Hematopoietic multipotent progenitor cell treated with erythropoietin and hydrocortisone succinate and interleukin-3 and kit ligand, for 8 days (in vitro differentiated cells): Measurements from ENCODE around the gene POTEH.
"Not testable (repeated sequence)": the region's sequence is repeated elsewhere in the genome, so short reads cannot be mapped to it uniquely, and the experiment has no call there.

Experiments
- DNase-seq: peaks from one replicate; pipeline ENCODE4 v3.0.0-alpha.2; 2015

Gene POTEH

DNA sequence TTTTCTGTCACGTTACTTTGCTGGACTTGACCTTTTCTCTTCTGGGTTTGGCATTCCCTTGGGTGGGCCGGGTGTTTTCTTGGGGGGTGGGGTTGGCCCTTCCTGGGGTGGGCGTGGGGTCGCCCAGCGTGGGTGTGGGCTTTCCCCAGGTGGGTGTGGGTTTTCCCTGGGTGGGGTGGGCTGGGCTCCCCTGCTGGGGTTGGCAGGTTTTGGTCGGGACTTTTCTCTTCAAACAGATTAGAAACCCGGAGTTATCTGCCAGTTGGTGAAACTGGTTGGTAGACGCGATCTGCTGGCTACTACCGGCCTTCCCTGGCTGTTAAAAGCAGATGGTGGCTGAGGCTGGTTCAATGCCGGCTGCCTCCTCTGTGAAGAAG lies at the start of gene POTEH:
TSS of gene POTEH (plus strand) at position 278 of the 377 bp plus-strand sequence. CDS start at position 330, 52 bp downstream.
- DNase-seq: not testable (repeated sequence)

DNA sequence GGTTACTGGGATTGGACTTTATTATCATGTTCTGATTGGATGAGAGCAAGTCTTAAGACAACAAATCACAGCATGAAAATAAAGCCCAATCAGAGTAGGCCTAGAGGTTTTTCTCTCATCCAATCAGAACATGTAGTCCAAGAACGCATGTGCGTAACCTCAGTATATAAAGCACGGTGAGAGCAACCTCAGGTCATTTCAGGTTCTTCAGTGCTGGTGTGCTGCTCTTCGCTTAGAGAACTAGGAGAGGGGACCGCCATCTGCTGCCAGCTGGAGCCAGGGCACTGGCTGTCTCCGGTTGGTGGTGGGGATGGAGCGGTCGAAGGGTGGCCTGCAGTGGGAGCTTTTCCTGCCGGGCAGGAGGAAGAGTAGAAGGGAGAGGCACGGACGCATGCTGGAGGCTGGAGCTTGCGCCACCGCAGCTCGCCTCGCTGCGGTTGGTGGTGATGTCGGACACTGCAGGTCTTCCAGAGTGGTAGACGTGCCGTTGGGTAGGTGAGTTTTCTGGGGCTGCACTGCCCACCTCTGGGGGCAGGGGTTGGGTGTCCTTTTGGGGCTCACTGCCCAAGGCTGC lies 47.5 kb upstream of the POTEH start:
- DNase-seq: not testable (repeated sequence)

DNA sequence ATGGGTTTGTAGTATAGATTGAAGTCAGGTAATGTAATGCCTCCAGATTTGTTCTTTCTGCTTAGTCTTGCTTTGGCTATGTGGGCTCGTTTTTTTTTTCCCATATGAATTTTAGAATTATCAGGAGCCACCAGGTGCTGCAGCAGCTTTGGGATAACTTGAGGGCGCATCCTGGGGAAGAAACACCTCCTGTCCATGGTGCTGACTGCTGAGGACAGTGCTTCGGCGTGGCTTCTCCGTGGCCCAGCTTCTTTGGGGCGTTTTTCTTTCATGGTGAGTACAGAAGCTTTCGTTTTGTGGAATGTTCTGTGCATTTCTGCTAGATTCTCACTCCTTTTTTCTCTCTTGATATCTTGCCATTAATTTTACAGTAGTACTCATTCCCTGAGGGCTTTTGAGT lies 37.9 kb upstream of the POTEH start:
- DNase-seq: not testable (repeated sequence)

DNA sequence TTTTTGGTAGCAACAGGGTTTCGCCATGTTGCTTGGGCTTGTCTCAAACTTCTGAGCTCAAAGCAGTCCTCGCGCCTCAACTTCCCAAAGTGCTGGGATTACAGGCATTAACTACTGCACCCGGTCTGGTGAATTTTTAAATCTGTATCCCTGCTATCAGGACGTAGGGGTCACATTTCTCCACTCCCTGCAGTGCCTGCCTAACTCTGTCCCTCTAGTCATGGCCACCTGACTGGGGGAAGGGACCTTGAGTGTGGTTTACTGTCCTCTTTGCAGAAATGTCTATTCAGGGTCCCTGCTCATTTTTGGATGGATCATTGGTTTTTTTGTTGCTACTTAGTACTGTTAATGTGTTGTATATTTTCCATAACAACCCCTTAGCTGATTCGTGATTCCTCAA lies 37.1 kb upstream of the POTEH start:
- not testable (repeated sequence) for DNase-seq

DNA sequence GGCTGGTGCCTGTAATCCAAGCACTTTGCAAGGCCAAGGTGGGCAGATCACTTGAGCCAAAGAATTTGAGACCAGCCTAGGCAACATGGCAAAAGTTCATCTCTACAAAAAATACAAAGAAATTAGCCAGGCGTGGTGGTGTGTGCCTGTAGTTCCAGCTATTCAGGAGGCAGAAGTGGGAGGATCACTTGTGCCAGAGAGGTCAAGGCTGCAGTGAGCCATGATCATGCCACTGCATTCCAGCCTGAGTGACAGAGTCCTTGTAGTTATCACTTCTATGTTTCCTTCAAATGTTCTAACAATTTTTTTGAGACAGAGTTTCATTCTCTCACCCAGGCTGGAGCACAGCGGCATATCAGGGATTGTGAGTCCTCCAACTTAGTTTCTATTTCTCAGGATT lies 36.6 kb upstream of the POTEH start:
- DNase-seq: not testable (repeated sequence)

DNA sequence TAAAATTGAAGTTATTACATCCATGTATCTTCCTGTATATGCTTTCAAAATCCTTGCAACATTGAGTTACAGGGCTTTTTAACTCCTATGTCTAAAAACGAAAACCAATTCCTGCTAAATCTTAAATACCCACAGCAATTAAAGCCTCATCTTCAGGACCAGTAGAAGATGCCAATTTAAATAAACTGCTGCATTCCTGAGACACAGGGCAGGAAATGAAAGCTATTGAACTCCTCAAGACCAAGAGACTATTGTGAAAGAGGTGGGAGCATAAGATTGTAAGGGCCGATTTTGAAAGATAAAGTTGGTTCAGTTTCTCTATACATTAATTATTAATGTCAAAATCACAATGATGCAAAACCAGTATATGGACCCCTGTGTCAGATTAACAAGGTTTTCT lies 28.7 kb upstream of the POTEH start:
- not testable (repeated sequence) for DNase-seq

DNA sequence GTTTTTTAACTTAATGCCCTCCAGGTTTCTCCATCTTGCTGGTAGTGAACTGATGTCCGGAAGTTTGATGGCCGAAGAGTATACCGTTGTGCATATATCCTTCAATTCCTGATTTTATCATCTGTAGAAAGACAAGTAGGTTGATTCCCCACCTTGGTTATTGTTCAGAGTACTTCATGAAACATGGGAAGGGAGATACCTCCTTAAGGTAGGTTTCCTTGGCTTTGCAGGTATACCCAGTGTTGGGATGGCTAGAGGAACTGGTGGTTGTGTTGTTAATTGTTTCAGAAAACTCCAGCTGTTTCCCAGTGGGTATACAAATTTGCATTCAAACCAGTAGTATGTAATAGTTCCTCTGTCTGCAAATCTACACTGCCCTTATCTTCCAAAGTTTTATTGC lies 25.1 kb upstream of the POTEH start:
- not testable (repeated sequence) for DNase-seq

DNA sequence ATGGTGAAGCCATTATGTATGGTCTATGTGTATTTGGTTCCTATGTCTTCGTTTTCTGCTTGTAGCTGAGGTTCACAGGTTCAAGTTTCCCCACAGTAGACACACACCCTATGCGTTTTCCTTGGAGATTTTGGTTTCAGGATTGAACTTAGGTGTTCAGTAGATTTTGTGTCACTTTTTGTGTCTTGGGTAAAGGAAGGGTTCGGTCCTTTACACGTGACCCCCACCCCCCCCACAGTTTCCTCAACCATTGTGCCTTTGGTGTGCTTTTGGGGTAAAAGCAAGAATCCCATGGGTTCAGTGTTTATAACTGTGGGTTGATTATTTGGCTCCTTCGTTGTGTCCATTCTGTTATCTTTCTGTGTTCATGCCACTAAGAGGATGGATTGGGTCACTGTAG lies 24.3 kb upstream of the POTEH start:
- not testable (repeated sequence) for DNase-seq

DNA sequence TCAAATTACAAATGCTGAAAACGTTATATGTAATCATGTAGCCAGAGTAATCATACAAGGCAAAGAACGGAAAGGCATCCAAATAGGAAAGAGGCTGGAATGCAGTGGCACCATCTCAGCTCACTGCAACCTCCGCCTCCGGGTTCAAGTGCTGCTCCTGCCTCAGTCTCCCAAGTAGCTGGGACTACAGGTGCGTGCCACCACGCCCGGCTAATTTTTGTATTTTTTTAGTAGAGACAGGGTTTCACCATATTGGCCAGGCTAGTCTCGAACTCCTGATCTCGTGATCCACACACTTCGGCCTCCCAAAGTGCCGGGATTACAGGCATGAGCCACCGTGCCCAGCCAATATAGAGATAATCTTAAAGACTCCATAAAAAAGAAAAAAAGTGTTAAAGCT lies 20.4 kb upstream of the POTEH start:
- DNase-seq: not testable (repeated sequence)

DNA sequence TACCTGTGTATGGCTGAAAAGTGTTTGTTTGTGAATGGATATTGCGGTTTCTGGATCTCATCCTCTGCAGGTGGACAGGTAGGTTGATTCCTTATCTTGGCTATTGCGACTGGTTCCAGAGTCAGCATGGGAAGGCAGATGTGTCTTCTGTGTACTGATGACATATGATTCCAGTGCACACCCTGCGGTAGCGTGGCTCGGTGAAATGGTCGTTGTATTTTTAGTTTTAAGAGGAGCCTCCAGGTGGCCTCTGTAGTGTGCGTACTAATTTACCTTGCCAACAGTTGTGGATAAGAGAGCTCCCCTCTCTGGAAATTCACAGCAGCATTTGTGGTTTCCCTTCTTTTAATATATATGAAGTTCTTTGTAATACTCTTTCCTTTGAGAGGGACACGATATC lies 10.1 kb upstream of the POTEH start:
- not testable (repeated sequence) for DNase-seq

DNA sequence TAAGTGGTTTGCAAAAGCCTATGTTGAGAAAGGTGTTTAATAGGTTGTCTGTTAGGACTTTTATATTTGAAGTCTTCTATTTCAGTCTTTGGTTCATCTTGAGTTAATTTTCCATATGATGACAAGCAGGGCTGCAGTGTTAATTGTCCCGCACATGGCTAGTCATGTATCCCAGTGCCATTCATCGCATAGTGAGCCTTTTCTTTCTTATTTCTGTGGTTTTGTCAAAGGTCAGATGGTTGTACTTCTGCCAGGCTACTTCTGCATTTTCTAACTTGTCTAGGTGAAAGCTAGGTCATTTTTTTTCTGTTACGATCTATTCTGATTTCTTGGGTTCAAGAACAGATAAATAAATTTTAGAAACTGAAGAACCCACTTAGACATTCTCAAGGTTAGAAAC lies 5.7 kb upstream of the POTEH start:
- not testable (repeated sequence) for DNase-seq

DNA sequence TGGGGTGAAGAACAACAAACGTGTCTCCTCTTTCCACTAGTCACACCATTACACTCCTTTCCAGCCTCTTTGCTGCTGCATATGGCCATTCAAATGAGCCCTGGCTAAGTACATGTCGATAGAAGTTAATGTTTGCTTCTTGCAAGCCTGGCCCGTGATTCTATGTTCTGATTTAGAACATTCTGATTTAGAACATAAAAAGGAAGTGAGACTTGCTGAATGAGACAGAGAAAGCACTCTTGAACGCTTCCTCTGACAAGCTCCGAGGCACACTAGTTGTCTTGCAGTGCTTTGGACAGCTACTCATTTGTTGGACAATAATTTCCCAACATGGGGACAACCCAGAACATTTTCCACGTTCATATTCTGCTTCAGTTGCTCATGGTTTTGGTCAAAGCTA lies 5.1 kb upstream of the POTEH start:
- not testable (repeated sequence) for DNase-seq

DNA sequence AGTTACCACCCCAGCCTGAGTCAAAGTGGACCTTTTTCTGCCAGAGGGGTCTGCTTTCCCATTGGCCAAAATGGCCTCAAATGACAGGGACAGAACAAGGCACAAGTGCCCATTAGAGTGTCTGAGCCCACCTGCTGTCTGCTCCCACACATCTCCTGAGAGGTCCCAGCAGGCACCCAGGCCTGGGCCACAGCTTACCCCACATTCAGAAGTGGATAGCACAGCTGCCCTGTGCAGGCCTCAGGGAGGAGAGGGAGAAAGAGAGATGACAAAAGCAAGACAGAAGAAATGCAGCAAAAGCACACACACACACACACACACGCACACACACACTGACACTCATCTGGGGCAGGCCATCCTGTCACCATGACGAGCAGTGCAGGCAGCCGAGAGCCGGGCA lies 4.2 kb upstream of the POTEH start:
- DNase-seq: not testable (repeated sequence)

DNA sequence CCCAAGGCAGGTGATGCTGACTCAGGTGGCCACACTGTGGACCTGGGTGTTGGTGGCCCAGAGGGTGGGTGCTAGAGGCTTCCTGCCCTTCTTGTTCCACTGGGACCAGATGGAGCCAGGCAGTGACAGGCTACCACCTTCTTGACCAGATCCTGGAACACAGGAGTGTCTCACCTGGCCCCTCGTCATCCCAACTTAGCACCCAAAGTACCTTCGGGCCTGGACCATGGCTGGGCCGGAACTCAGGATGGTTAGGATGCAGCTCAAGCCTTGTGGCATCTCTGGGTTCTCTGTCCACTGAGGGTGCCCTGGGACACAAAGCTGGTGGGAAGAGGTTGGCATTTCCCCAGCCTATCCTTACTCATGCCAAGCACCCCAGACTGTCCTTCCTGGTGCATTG lies 2.7 kb upstream of the POTEH start:
- DNase-seq: not testable (repeated sequence)

DNA sequence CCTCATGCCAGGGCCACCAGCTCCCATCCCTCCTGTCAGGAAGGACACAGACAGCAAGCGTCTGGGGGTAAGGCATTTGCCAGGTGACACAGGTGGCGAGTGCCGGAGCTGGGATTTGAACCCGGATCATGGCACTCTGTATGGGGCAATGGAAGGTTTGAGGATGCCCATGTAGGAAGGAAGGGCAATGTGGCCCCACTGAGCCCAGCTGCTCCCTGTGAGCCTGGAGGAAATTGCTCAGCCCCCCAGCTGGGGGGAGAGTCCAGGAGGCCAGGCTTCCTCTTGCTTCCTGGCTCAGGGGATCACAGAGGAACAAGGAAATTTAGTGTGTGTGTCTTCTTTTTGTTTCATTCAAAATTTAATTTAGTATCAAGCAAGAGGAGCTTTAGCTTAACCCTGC lies 2.1 kb upstream of the POTEH start:
- DNase-seq: not testable (repeated sequence)

DNA sequence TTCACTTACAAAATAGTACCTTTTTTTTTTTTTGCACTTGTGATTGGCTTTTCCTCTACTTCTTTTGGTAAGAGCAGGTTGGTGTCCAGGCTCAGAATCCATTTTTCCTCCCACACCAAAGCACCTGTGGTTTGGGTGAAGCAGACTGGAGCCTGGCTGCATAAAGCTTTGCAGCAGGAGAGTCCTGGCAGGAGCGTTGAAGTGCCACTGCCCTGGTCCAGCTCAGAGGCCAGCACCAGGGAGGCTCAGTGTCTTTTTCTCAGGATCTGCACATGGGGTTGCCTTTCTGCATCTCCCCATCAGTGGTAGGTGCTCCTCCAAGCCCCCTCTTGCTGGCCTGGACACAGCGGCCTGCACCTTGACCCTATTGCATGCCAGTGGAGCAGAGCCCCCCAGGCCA lies 1.7 kb upstream of the POTEH start:
- DNase-seq: not testable (repeated sequence)

DNA sequence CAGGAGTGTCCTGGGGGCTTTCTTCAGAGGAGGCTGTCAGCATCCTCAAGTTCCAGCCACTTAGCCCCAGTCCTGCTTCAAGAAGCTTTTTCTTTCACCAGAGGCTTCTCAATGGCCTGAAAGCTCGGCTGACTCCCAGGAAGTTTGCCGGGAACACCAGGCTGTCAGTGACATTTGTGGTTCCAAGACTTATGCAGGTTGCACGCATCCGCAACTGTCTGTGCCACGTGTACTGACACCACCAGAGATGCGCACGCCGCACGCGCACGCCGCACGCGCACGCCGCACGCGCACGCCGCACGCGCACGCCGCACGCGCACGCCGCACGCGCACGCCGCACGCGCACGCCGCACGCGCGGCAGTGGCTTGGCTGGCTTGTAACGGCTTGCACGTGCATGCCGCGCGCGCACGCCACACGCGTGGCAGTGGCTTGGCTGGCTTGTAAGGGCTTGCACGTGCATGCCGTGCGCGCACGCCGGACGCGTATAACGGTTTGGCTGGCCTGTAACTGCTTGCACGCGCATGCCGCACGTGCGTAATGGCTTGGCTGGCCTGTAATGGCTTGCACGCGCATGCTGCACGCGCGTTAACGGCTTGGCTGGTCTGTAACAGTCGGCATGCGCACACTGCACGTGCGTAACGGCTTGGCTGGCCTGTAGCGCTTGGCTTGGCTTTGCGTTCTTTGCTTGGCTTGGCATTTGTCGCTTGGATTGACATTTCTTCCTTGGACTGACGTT lies 646 bp upstream of the POTEH start:
- not testable (repeated sequence) for DNase-seq

DNA sequence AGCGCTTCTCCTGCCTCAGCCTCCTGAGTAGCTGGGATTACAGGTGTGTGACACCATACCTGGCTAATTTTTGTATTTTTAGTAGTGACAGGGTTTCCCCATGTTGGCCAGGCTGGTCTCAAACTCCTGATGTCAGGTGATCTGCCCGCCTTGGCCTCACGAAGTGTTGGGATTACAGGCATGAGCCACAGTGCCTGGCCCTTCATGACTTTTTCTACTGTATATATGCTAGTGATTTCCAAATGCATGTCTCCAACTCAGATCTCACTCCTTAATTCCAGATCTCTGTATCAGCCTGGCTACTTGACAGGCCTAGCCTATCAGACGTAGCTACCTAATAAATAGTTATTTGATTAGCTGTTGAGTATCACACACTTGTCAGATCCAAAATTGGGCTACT lies 23.8 kb downstream of the POTEH start:
- not testable (repeated sequence) for DNase-seq

DNA sequence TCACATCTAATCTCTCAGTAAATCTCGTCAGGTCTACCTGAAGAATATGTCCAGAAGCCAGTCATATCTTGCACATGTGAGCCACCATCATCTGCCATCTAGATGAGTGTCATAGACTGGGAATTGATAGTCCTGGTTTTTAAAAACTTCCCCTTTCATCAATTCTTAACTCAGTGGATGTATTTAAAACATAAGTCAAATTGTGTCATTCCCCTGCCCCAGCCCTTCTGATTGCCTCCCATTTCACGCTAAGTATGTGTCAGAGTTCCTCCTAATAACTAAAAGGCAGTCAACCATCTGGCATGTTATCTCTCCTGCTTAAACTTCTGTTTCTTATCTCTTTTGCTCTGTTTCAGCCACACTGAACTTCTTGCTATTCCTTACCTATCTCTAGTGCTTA lies 24.3 kb downstream of the POTEH start:
- not testable (repeated sequence) for DNase-seq

DNA sequence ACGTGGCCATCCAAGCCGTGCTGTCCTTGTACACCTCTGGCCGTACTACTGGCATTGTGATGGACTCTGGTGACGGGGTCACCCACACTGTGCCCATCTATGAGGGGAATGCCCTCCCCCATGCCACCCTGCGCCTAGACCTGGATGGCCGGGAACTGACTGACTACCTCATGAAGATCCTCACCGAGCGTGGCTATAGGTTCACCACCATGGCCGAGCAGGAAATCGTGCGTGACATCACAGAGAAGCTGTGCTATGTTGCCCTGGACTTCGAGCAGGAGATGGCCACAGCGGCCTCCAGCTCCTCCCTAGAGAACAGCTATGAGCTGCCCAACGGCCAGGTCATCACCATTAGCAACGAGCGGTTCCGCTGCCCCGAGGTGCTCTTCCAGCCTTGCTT lies 32.1 kb downstream of the POTEH start:
- not testable (repeated sequence) for DNase-seq

DNA sequence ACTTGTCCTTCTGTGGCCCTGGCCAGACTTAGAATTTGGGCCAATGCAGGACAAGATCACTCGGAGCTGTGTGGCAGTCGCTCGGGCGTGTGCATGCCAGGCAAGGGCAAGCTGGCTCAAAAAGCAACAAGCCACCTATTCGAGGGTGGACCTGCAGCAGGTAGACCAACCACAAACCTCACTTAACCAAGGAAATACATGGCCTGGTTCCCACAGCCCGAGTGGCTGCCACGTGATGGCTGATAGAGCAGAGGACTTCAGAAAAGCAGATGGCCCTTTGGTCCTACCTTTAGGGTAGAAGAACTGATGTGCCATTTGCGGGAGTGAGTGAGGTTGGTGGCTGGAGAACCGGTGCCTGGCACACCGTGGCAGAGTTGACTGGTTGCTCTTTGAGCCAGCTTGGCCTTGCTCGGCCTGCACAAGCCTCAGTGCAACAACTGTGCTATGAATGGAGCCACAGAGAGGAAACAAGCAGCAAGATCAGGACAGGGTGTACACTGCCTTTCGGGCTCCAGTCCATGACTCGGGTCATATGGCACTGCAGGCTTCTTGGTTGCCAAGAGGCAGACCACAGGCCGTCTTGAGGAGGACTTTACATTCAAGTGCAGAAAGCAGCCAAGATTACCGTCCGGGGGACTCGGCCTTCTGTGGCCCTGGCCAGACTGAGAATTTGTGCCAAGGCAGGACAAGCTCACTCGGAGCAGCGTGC lies 39.5 kb downstream of the POTEH start:
- not testable (repeated sequence) for DNase-seq

DNA sequence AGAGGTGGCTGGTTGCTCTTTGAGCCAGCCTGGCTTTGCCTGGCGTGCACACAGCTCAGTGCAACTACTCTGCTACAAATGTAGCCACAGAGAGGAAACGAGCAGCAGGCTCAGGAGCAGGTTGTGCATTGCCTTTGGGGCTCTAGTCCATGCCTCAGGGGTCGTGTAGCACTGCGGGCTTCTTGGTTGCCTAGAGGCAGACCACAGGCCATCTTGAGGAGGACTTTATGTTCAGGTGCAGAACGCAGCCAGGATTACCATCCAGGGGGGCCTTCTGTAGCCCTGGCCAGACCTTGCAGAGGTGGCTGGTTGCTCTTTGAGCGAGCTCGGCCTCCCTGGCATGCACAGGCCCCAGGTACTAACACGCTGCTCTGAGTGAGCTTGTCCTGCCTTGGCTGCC lies 41.2 kb downstream of the POTEH start:
- not testable (repeated sequence) for DNase-seq

DNA sequence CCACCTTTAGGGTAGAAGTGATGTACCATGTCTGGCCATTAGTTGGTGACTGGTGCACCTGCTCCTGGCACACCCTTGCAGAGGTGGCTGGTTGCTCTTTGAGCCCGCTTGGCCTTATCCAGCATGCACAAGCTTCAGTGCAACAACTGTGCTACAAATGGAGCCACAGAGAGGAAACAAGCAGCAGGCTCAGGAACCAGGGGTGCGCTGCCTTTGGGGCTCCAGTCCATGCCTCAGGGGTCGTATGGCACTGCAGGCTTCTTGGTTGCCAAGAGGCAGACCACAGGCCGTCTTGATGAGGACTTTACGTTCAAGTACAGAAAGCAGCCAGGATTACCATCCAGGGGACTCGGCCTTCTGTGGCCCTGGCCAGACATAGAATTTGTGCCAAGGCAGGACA lies 44.6 kb downstream of the POTEH start:
- not testable (repeated sequence) for DNase-seq
